GM18867 (cell line): Measurements from ENCODE around the gene GRIK5.
A peak's percentile ranks its signal among the peaks of the same experiment; 100 is the strongest.
"Not testable (repeated sequence)": the region's sequence is repeated elsewhere in the genome, so short reads cannot be mapped to it uniquely, and the experiment has no call there.

ENCODE experiments used
- ATAC-seq: cut with Tn5 transposase; IDR thresholded peaks from one replicate; pipeline ENCODE4 v1.9.1; 2021; ENCODE audit warnings: mild to moderate bottlenecking, moderate library complexity; ENCODE audit not compliant: unreplicated experiment

GRIK5 gene

GRCh38 chr19:42018503-42019193 is 51.4 kb downstream of the GRIK5 start:
- no peak for ATAC-seq

GRCh38 chr19:42017040-42017439 is 53.0 kb downstream of the GRIK5 start:
- no peak for ATAC-seq

DNA sequence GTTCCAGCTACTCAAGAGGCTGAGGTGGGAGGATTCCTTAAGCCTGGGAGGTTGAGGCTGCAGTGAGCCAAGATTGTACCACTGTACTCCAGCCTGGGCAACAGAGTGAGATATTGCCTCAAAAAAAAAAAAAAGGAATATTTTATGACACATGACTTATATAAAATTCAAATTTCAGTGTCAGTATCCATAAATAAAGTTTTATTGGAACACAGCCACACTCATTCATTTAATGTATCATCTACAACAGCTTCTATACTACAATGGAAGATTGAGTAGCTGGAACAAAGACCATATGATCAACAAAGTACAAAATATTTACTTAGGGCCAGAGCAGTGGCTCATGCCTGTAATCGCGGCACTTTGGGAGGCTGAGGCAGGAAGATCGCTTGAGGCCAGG is 57.3 kb downstream of the GRIK5 start:
- ATAC-seq = not testable (repeated sequence)

DNA sequence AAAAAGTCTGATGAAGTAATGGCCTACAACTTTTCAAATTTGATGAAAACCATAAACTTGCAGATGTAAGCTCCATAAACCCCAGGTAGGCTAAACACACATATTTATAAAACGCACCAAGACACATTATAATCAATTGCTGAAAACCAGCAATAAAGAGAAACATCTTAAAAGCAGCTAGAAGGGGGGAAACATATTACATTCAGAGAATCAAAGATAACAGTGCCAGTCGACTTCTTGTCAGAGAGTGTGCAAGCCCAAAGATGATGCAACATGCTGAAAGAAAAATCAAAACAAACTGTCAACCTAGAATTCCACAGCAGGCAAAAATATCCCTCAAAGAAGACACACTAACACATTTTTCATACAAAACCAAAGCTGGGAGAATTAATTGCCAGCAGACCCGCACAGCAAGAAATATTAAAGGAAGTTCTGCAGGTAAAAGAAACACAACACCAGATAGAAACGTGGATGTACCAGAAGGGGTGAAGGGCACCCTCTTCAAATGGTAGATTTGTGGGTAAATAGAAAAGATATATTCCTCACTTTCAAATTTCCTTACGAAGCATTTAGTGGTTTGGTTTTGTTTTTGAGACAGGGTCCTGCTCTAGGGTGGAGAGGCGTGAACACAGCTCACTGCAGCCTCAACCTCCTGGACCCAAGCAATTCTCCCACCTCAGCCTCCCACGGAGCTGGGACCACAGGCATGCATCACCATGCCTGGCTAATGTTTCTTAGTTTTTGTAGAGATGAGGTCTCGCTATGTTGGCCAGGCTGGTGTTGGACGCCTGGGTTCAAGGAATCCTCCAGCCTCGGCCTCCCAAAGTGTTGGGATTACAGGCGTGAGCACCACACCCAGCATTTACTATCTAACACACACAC is 59.5 kb downstream of the GRIK5 start:
- ATAC-seq = no peak

GRCh38 chr19:42006569-42006968 is 63.4 kb downstream of the GRIK5 start:
- ATAC-seq = no peak

DNA sequence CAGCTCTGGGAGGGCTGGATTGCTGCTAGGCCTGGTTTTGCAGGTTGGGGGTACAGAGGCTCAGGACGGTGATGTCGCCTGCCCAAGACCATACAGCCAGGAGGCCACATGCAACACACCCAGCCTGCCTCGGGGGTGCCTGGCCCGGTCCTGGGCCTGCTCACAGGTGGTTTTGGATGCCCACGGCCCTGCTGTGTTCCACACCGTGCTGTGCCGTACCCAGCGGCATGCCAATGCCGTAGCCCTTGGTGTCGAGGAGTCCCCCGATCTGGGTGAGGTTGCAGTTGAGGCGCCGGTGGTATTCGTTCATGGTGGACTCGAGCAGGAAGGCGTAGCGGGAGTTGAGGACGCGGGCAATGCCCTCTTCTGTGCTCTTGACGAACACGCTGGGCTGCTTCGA is 64.5 kb downstream of the GRIK5 start:
- ATAC-seq = no peak

GRCh38 chr19:42003506-42004294 is 66.3 kb downstream of the GRIK5 start:
- no peak for ATAC-seq

- ATAC-seq = no peak
Observed at GRCh38 chr19:41999878-42000208, 70.2 kb downstream of the GRIK5 start.

DNA sequence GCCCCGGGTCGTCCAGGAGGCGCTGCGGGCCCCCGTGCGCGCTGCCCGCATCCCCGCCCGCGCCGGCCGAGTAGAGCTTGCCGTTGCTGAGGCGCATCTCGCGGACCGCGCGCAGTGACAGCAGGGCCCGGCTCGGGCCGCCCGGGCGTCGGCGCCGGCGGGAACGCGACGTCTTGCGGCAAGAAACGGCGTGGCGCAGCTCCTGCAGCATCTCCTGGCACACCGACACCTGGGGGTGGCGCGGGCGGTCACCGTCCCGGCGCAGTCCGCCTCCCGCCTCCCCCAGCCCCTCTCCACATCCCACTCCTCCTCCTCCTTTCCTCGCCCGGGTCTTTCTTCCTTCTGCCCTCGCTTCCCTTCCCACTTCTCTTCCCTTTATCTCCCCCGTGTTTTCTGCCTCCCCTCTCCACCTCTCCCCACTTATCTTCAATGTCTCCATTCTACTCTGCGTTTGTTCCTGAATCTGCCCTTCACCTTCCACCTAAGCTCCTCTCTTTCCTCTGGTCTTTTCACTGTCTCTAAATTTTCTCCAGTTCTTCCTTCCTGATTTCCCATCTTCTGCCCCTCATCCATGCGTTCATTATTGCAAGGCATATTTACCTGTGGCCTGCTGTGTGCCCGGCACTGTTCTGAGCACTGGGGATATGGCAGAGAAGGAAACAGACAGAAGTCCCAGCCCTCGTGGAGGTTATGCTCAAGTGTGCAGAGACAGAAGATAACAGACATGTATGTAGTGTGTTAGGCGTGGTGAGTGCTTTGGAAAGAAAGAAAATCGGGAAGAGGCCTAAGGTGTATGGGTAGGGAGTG is 70.7 kb downstream of the GRIK5 start:
- no peak for ATAC-seq

GRCh38 chr19:41998246-41999020 is 71.6 kb downstream of the GRIK5 start:
- no peak for ATAC-seq

- no peak for ATAC-seq
Observed at GRCh38 chr19:41997851-41998229, 72.2 kb downstream of the GRIK5 start.

DNA sequence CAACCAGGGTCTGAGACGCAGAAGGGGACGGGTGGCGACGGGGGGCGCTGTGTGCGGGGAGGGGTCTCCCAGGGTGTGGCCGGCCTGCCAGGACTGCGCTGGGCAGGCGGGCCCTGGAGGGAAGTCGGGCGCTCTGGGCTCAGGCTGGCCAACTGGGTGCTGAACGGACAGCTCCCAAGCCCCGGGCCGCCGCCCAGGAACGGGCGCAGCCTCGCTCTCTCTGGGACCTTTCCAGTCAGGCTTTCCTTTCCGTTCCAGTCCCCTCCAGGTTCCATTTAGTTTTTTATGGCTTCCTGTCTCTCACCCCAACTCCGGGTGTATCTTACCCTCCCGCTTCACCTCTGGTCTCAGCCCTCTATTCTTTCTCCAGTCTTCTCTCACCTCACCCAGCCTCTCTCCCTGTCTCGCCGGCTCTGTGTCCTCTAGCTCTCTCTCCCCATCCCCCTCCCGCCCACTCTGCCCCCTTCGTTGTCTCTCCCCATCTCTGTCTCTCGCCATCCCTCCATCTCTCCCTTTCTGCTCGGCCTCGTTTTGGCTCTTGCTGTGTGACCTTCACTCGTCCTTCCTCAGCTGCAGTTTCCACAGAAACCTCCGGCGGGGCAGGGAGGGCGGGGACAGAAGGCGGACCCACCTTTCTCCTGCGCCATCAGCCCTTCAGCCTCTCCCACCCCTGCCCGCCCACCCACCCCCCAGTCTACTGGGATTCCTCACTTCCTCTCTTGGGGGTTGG is 72.7 kb downstream of the GRIK5 start:
- no peak for ATAC-seq

DNA sequence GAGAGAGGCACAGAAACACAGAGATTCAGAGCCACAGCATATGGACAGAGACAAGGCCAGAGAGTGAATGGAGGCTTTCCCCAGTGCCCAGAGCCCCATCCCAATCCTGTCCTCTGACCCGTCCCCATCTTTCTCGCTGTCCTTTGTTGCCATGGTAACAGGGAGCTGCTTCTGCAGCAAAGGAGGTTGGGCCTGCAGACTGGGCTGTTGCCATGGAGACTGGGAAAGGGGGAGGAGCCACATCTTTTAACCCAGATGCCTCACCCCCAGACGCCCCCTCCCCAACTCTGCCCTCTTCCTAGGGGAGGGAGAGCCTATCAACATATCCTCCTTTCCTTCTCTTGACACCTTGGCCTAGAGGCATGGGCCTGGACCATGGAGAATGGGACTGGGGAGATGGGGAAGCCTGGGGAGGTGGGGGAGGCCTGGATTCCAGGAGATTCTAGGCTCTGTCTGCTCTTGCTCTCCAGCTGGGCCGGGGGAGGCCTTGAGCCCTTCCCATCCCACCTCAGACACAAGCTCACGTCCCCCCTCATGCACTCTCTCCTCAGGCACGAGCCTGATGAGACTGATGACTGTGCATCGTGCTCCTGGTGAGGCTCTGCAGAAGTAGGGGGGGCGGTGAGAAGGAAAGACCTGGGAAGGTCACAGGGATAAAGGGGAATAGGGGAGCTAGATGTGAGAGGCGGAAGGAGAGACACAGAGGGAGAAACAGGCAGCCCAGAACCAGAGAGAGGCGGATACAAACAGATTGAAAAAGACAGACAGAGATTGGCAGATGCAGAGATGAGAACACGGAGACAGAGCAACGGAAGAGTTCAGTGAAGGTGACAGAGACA is 73.8 kb downstream of the GRIK5 start:
- ATAC-seq = no peak

- no peak for ATAC-seq
Observed at GRCh38 chr19:41994994-41995958, 74.7 kb downstream of the GRIK5 start.

- no peak for ATAC-seq
Observed at GRCh38 chr19:41994521-41994971, 75.5 kb downstream of the GRIK5 start.

GRCh38 chr19:41993612-41994483 is 76.2 kb downstream of the GRIK5 start, which contains the start of gene ATP1A3:
TSS of gene ATP1A3 (minus strand) at chr19:41994230. CDS start at chr19:41994076, 154 bp downstream.
- ATAC-seq = peak; percentile 64
